ENCODE results near the gene PRR33. TPM values are rescaled to one million over a fixed set of nuclear protein-coding genes. Genes with fewer than 3 reads are reported as not detected.

The PRR33 gene
- total and polyA plus RNA-seq, 4 donors: 0.08 to 0.13 TPM; not detected in 2

DNA sequence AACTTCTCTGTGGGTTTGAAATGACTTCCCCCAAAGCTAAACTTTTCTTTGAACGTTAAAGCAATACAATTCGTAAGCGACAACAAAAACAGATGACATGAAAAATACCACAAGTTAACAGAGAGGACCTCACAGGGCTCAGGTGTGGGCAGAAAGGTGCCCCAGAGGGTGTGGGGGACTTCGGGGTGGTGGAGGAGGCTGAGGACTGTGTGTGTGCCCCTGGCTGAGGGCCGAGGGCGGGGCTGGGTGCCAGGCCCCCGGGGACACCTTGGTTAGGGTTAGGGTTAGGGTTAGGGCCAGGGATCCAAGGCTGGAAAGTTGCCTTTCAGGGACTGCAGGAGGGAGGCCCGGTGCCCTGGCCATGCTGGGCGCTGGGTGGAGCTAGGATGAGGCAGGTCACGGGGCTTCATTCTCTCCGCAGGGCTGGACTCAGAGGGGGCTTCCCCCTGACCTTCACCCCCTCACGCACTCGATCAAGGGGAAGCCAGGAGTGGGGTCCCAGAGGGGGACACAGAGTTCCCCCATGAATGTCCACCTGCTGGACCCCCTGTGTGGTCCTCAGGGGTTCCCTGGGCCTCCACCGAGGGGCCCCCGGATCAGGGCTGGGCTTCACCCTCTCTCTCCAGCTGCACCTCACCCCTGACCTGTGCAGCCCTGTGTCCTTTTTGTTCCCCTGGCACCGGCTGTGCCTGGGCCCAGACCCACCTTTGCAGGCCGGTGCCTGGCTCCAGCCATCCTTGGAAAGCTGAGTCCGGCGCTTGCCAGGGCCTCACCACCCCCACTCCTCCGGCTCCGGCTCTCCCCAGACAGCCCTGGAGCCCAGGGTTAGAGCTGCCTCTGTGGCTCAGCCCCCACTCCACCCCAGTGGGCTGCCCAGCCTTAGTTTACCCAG, 45.9 kb downstream of the PRR33 start:
- Histone ChIP-seq H3K9me3 (ENCODE audit: control insufficient read depth in 4 of 4, insufficient read depth in 3 of 4, low read length in 3 of 4) (no peaks in the 10 kb centered on the region), H3K27ac (ENCODE audit: low read depth in 1 of 2, low read length in 1 of 2) (no peak overlapping the region), H3K4me3 (no peak overlapping the region), H3K4me1 (ENCODE audit: control insufficient read depth in 5 of 5, insufficient read depth in 5 of 5, low read length in 5 of 5) (peaks cover 0 to 6% (median 0%) of the 10 kb centered on the region in 5 donors), H3K9ac (ENCODE audit: insufficient read depth in 1 of 2, low read length in 2 of 2) (no peak overlapping the region), H3K27me3 (ENCODE audit: control insufficient read depth in 3 of 3, insufficient read depth in 3 of 3, low read length in 2 of 3) (peaks cover 0 to 8% (median 0%) of the 10 kb centered on the region in 3 donors), H3K36me3 (ENCODE audit: control insufficient read depth in 4 of 4, insufficient read depth in 4 of 4, low read length in 4 of 4) (no peaks in the 10 kb centered on the region)
- ATAC-seq (ENCODE audit: insufficient read depth, low FRiP score): no peak
- no peak for DNase-seq
- 74 to 78% methylated on average over 21 of the region's 21 CpGs for WGBS, 2 donors
- TF ChIP-seq, protein P1, sequence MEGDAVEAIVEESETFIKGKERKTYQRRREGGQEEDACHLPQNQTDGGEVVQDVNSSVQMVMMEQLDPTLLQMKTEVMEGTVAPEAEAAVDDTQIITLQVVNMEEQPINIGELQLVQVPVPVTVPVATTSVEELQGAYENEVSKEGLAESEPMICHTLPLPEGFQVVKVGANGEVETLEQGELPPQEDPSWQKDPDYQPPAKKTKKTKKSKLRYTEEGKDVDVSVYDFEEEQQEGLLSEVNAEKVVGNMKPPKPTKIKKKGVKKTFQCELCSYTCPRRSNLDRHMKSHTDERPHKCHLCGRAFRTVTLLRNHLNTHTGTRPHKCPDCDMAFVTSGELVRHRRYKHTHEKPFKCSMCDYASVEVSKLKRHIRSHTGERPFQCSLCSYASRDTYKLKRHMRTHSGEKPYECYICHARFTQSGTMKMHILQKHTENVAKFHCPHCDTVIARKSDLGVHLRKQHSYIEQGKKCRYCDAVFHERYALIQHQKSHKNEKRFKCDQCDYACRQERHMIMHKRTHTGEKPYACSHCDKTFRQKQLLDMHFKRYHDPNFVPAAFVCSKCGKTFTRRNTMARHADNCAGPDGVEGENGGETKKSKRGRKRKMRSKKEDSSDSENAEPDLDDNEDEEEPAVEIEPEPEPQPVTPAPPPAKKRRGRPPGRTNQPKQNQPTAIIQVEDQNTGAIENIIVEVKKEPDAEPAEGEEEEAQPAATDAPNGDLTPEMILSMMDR (IDR thresholded peaks at IDR 0.05; ENCODE audit: control extremely low read depth, extremely low read depth): no peak

DNA sequence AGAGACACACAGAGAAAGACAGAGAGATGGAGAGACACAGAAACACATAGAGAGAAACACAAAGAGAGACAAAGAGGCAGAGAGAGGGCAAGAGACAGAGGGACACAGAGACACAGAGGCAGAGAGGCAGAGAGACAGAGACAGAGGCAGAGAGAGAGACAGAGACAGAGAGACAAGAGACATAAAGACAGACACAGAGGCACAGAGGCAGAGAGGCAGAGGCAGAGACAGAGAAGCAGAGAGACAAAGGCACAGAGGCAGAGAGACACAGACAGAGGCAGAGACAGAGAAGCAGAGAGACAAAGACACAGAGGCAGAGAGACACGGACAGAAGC, 46.6 kb downstream of the PRR33 start:
- Histone ChIP-seq H3K9me3 (ENCODE audit: control insufficient read depth in 4 of 4, insufficient read depth in 3 of 4, low read length in 3 of 4) (no peaks in the 10 kb centered on the region), H3K9ac (ENCODE audit: insufficient read depth in 1 of 2, low read length in 2 of 2) (no peak overlapping the region), H3K4me1 (ENCODE audit: control insufficient read depth in 5 of 5, insufficient read depth in 5 of 5, low read length in 5 of 5) (peaks cover 0 to 6% (median 0%) of the 10 kb centered on the region in 5 donors), H3K27ac (ENCODE audit: low read depth in 1 of 2, low read length in 1 of 2) (peak overlapping the region in 1 of 2 donors; percentile 87), H3K36me3 (ENCODE audit: control insufficient read depth in 4 of 4, insufficient read depth in 4 of 4, low read length in 4 of 4) (no peaks in the 10 kb centered on the region), H3K27me3 (ENCODE audit: control insufficient read depth in 3 of 3, insufficient read depth in 3 of 3, low read length in 2 of 3) (peaks cover 0 to 8% (median 0%) of the 10 kb centered on the region in 3 donors), H3K4me3 (no peak overlapping the region)
- WGBS, 2 donors: 56 to 75% methylated on average over 1 of the region's 1 CpG
- DNase-seq: no peak
- TF ChIP-seq, protein P1 (IDR thresholded peaks at IDR 0.05; ENCODE audit: control extremely low read depth, extremely low read depth): no peak
- no peak for ATAC-seq (ENCODE audit: insufficient read depth, low FRiP score)

DNA sequence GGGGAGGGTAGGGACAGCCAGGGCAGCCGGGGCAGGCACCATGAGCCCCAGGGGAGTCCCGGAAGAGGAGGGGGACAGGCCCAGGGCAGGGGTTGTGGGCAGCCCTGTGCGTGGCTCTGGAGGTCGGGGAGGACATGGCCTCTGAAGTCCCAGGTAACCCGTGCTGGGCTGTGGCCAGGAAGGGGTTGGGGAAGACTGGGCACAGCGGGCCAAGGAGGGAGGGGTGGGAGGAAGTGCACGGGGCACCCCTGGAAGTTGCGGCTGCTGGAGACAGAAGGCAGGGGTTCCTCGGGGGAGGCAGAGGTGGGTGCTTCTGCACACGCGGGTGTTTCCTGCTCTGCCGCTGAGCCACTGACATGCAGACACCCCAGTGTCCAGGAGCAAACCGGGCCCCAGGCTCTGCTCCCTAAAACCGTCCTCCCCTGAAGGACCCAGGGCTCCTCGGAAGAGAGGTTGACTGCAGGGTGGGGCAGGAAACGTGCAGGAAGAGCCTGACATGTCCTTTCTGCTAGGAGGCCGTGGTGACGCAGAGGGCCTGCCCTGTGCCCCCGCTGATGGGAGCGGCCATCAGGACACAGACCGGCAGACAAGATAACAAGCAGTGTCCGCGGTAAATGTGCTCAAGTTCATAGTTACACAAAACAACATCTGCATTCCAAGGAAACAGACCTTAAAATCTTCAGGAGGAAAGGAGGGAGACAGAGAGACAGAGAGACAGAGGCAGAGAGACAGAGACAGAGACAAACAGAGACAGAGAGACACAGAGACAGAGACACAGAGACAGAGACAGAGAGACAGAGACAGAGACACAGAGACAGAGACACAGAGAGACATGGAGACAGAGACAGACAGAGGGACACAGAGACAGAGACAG, 47.2 kb downstream of the PRR33 start:
- ATAC-seq (ENCODE audit: insufficient read depth, low FRiP score) (peak; percentile 20), DNase-seq (peak in 1 of 3 donors; percentile 43)
- peaks cover 0 to 8% (median 0%) of the 10 kb centered on the region in 3 donors for H3K27me3 ChIP-seq (ENCODE audit: control insufficient read depth in 3 of 3, insufficient read depth in 3 of 3, low read length in 2 of 3)
- no peaks in the 10 kb centered on the region for H3K36me3 ChIP-seq (ENCODE audit: control insufficient read depth in 4 of 4, insufficient read depth in 4 of 4, low read length in 4 of 4)
- H3K9me3 ChIP-seq (ENCODE audit: control insufficient read depth in 4 of 4, insufficient read depth in 3 of 4, low read length in 3 of 4): no peaks in the 10 kb centered on the region
- peak overlapping the region in 1 of 2 donors; percentile 87 for H3K27ac ChIP-seq (ENCODE audit: low read depth in 1 of 2, low read length in 1 of 2)
- H3K9ac ChIP-seq (ENCODE audit: insufficient read depth in 1 of 2, low read length in 2 of 2): no peak overlapping the region
- H3K4me3 ChIP-seq: no peak overlapping the region
- 16 to 24% methylated on average over 20 to 23 of the region's 23 CpGs for WGBS, 2 donors
- peaks cover 0 to 6% (median 0%) of the 10 kb centered on the region in 5 donors for H3K4me1 ChIP-seq (ENCODE audit: control insufficient read depth in 5 of 5, insufficient read depth in 5 of 5, low read length in 5 of 5)
- TF ChIP-seq, protein P1 (IDR thresholded peaks at IDR 0.05; ENCODE audit: control extremely low read depth, extremely low read depth): no peak
